Bronchial epithelial cell (primary cell): ENCODE results near the gene ELP4. TPM values are rescaled to one million over a fixed set of nuclear protein-coding genes. Genes with fewer than 3 reads are reported as not detected.

ENCODE experiments used
- DNase-seq: peaks from one replicate; pipeline ENCODE4 v3.0.0-alpha.2; 2010; ENCODE audit warnings: low read depth
- FAIRE-seq: peaks from 2 replicates; lab custom pipeline; 2011; peaks lifted over from hg19 to GRCh38; lab: Jason Lieb, UNC
- H3K27me3 ChIP-seq: 2 replicates; pipeline ENCODE4 v1.5.1; 2011; ENCODE audit warnings: low read length; ENCODE audit not compliant: control insufficient read depth, insufficient read depth
- H3K36me3 ChIP-seq: 2 replicates; pipeline ENCODE4 v1.5.1; 2011; ENCODE audit warnings: low read length; ENCODE audit not compliant: control insufficient read depth, insufficient read depth
- H3K4me3 ChIP-seq: 2 replicates; pipeline ENCODE4 v1.5.1; 2011; ENCODE audit warnings: mild to moderate bottlenecking, low read depth, low read length, control low read depth
- CTCF ChIP-seq: IDR thresholded peaks from 2 replicates; pipeline ENCODE4 v1.5.1; 2011; ENCODE audit warnings: mild to moderate bottlenecking, moderate library complexity, low read length, control low read depth, inconsistent platforms; ENCODE audit not compliant: insufficient read depth, severe bottlenecking
- total RNA-seq: library from RNA; depleted of rRNA; stranded (reverse); fragments of >200 nt; gene quantifications from 2 replicates; pipeline ENCODE4 v1.2.1, GENCODE V29; 2014

The ELP4 gene
- total RNA-seq, 1 donor from 2014 or later = 11.1 TPM

- TF ChIP-seq CTCF = no peak
- DNase-seq (peak; percentile 58), FAIRE-seq (no peak)
- H3K27me3 ChIP-seq = no peaks in the 10 kb centered on the region
- no peaks in the 10 kb centered on the region for H3K36me3 ChIP-seq
- H3K4me3 ChIP-seq = no peak overlapping the region
These were observed 134.3 kb downstream of the ELP4 start for GRCh38 chr11:31643857-31644256.

- TF ChIP-seq CTCF = no peak
- no peaks in the 10 kb centered on the region for H3K36me3 ChIP-seq
- FAIRE-seq = no peak
- peak; percentile 90 for DNase-seq
- no peak overlapping the region for H3K4me3 ChIP-seq
- H3K27me3 ChIP-seq = no peaks in the 10 kb centered on the region
These were observed 136.2 kb downstream of the ELP4 start for GRCh38 chr11:31645747-31646146.

GRCh38 chr11:31646216-31646615 is 136.6 kb downstream of the ELP4 start:
- H3K27me3 ChIP-seq = no peaks in the 10 kb centered on the region
- peak; percentile 82 for DNase-seq
- FAIRE-seq = no peak
- no peak overlapping the region for H3K4me3 ChIP-seq
- no peak for TF ChIP-seq CTCF
- no peaks in the 10 kb centered on the region for H3K36me3 ChIP-seq

- DNase-seq = no peak
- FAIRE-seq = no peak
- H3K36me3 ChIP-seq = no peaks in the 10 kb centered on the region
- H3K4me3 ChIP-seq = no peak overlapping the region
- no peak for TF ChIP-seq CTCF
- no peaks in the 10 kb centered on the region for H3K27me3 ChIP-seq
These were observed 139.8 kb downstream of the ELP4 start for GRCh38 chr11:31649129-31649966.

GRCh38 chr11:31651208-31651607 is 141.6 kb downstream of the ELP4 start:
- FAIRE-seq (no peak), DNase-seq (no peak)
- no peaks in the 10 kb centered on the region for H3K27me3 ChIP-seq
- H3K36me3 ChIP-seq = no peaks in the 10 kb centered on the region
- TF ChIP-seq CTCF = no peak
- no peak overlapping the region for H3K4me3 ChIP-seq
